Common myeloid progenitor, CD34-positive (primary cell): ENCODE measurements around the gene APOL5.
A peak's percentile ranks its signal among the peaks of the same experiment; 100 is the strongest.
"Not testable (repeated sequence)": the region's sequence is repeated elsewhere in the genome, so short reads cannot be mapped to it uniquely, and the experiment has no call there.

Experiments
- CTCF ChIA-PET: fragments of 350-600 bp; sonication (Branson Sonifier 250); formaldehyde crosslinking; loops from one replicate; lab custom pipeline; 2021; ENCODE audit warnings: antibody characterized with exemption; lab: Charles Lee
- POLR2A ChIA-PET: fragments of 350-600 bp; sonication (Branson Sonifier 250); formaldehyde crosslinking; loops from one replicate; lab custom pipeline; 2021; ENCODE audit warnings: antibody characterized with exemption; lab: Charles Lee
- DNase-seq, 3 donors: peaks; one replicate each; pipeline versions ENCODE4 v3.0.0 to v3.0.0-alpha.2; 2013
- H3K27ac ChIP-seq, 2 experiments: 1 replicate in 1 of 2; 2 replicates in 1 of 2; pipeline ENCODE4 v1.7.0; 2013; ENCODE audit warnings: inconsistent platforms in 2 of 2, low read length in 2 of 2, mild to moderate bottlenecking in 2 of 2, low read depth in 1 of 2, moderate library complexity in 1 of 2; ENCODE audit not compliant: severe bottlenecking in 2 of 2, insufficient read depth in 1 of 2, poor library complexity in 1 of 2
- H3K27me3 ChIP-seq, 5 experiments: replicated peaks in 2 of 5; 1 replicate in 3 of 5; 2 replicates in 2 of 5; pipeline versions ENCODE4 v1.6.1 to v1.7.0; 2013; ENCODE audit warnings: low read length in 4 of 5, mild to moderate bottlenecking in 2 of 5, moderate library complexity in 2 of 5, inconsistent platforms in 1 of 5; ENCODE audit not compliant: insufficient read depth in 5 of 5, control insufficient read depth in 4 of 5
- H3K36me3 ChIP-seq, 4 experiments: 1 replicate in 2 of 4; 2 replicates in 2 of 4; pipeline versions ENCODE4 v1.6.1 to v1.7.0; 2013; ENCODE audit warnings: low read length in 3 of 4, control low read depth in 1 of 4, mild to moderate bottlenecking in 1 of 4; ENCODE audit not compliant: control insufficient read depth in 4 of 4, insufficient read depth in 4 of 4
- H3K4me1 ChIP-seq, 4 experiments: 1 replicate in 3 of 4; 2 replicates in 1 of 4; pipeline versions ENCODE4 v1.6.1 to v1.7.1; 2013; ENCODE audit warnings: low read length in 3 of 4, mild to moderate bottlenecking in 3 of 4, control low read depth in 1 of 4, inconsistent platforms in 1 of 4, moderate library complexity in 1 of 4; ENCODE audit not compliant: control insufficient read depth in 4 of 4, insufficient read depth in 4 of 4; ENCODE audit errors: control extremely low read depth in 1 of 4
- H3K4me3 ChIP-seq, 7 experiments: 1 replicate in 4 of 7; 2 replicates in 3 of 7; pipeline versions ENCODE4 v1.5.1 to v1.7.0; 2013; ENCODE audit warnings: mild to moderate bottlenecking in 7 of 7, low read length in 6 of 7, moderate library complexity in 6 of 7, inconsistent platforms in 2 of 7, low read depth in 2 of 7, control low read depth in 1 of 7; ENCODE audit not compliant: insufficient read depth in 4 of 7, control insufficient read depth in 1 of 7; ENCODE audit errors: extremely low read depth in 1 of 7
- H3K9me3 ChIP-seq, 5 experiments: 1 replicate in 4 of 5; 2 replicates in 1 of 5; pipeline versions ENCODE4 v1.6.1 to v1.7.1; 2013; ENCODE audit warnings: low read length in 4 of 5, mild to moderate bottlenecking in 2 of 5, inconsistent platforms in 1 of 5, low read depth in 1 of 5, moderate library complexity in 1 of 5; ENCODE audit not compliant: control insufficient read depth in 4 of 5, insufficient read depth in 2 of 5; ENCODE audit errors: control extremely low read depth in 1 of 5
- WGBS: methylation state at CpG from one replicate; pipeline ENCODE4 v1.1.5; 2013; ENCODE audit not compliant: insufficient coverage; 5-methylcytosine and 5-hydroxymethylcytosine counted together

APOL5 gene

GRCh38 chr22:35690001-35690400 is 27.7 kb upstream of the APOL5 start:
- Histone ChIP-seq H3K4me1 (no peaks in the 10 kb centered on the region), H3K27me3 (no peaks in the 10 kb centered on the region), H3K27ac (no peak overlapping the region), H3K36me3 (no peaks in the 10 kb centered on the region), H3K4me3 (no peak overlapping the region), H3K9me3 (peaks cover 0 to 2% (median 0%) of the 10 kb centered on the region in 5 experiments)
- WGBS = no CpG with 5 or more reads among the region's 1 CpG
- POLR2A ChIA-PET = no interaction called here
- CTCF ChIA-PET = no interaction called here
- no peak for DNase-seq

DNA sequence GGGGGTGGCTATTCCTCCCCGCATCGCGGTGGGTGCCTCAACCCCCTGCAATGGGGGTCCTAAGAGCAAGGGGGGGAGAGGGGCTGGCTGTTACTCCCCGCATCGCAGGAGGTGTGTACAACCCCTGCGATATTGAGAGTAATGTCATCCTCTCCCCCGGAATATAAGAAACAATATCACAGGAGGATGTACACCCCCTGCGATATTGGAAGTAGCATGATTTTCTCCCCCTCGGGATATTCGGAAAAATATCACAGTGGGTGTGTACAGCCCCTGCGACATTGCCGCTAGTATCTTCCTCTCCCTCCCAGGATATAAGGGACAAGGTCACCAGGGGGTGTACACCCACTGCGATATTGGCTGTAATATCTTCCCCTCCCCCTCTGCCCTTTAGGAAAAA is 22.5 kb upstream of the APOL5 start:
- no peak overlapping the region for H3K27ac ChIP-seq

DNA sequence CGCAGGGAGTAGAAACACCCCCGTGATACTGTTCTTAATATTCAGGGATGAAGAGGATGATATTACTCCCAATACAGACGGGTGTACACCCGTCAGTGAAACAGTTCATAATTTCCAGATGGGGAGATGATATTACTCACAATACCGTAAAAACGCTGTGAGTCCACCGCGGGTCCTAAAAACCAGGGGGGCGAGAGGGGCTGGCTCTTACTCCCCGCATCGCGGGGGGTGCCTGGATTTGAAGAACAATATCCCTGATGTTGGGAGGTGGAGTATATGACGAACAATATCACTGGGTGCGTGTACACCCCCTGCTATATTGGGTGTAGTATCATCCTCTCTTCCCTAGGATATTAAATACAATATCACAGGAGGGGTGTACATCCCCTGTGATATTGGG is 20.5 kb upstream of the APOL5 start:
- peak in 2 of 3 donors; percentile 57 to 60 for DNase-seq
- Histone ChIP-seq H3K9me3 (peaks cover 0 to 5% (median 0%) of the 10 kb centered on the region in 5 experiments), H3K4me3 (no peak overlapping the region), H3K36me3 (no peaks in the 10 kb centered on the region), H3K27ac (no peak overlapping the region), H3K27me3 (no peaks in the 10 kb centered on the region), H3K4me1 (no peaks in the 10 kb centered on the region)
- POLR2A ChIA-PET = no interaction called here
- WGBS = 86% methylated on average over 6 of the region's 14 CpGs
- CTCF ChIA-PET = no interaction called here

More for the DNA sequence above, 22.5 kb upstream of the APOL5 start:
- Histone ChIP-seq H3K27me3 (no peaks in the 10 kb centered on the region), H3K4me3 (no peak overlapping the region), H3K9me3 (peaks cover 0 to 5% (median 0%) of the 10 kb centered on the region in 5 experiments), H3K36me3 (no peaks in the 10 kb centered on the region), H3K4me1 (no peaks in the 10 kb centered on the region)
- no peak for DNase-seq
- 94% methylated on average over 8 of the region's 13 CpGs for WGBS
- CTCF ChIA-PET = no interaction called here
- POLR2A ChIA-PET = no interaction called here

DNA sequence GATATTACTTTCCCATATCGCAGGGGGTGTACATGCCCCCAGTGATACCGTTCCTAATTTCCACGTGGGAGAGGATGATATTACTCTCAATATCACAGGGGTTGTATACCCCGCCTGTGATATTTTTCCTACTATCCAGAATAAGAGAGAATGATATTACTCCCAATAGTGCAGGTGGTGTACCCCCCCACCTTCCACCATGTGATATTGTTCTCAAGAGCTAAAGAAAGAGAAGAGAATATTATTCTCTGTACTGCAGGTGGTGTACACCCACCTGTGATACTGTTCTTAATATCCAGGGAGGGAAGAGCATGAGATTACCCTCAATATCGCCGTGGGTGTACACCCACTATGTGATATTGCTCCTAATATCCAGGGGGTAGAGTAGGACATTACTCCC is 17.8 kb upstream of the APOL5 start:
- WGBS = no CpG with 5 or more reads among the region's 6 CpGs
- H3K27ac ChIP-seq, CTCF ChIA-PET, H3K4me1 ChIP-seq, H3K36me3 ChIP-seq, H3K9me3 ChIP-seq, POLR2A ChIA-PET, H3K27me3 ChIP-seq, H3K4me3 ChIP-seq: not testable (repeated sequence)
- peak in 2 of 3 donors; percentile 42 to 53 for DNase-seq

- no peak for DNase-seq
- no peak overlapping the region for H3K27ac ChIP-seq
- H3K4me3 ChIP-seq = no peak overlapping the region
- no peaks in the 10 kb centered on the region for H3K36me3 ChIP-seq
- H3K4me1 ChIP-seq = no peaks in the 10 kb centered on the region
- H3K27me3 ChIP-seq = no peaks in the 10 kb centered on the region
- POLR2A ChIA-PET = no interaction called here
- no peaks in the 10 kb centered on the region for H3K9me3 ChIP-seq
- 98% methylated on average over 7 of the region's 7 CpGs for WGBS
- CTCF ChIA-PET = no interaction called here
Measured at GRCh38 chr22:35703861-35704584, 13.6 kb upstream of the APOL5 start.

- CTCF ChIA-PET = no interaction called here
- no peak for DNase-seq
- Histone ChIP-seq H3K27ac (no peak overlapping the region), H3K4me1 (no peaks in the 10 kb centered on the region), H3K4me3 (no peak overlapping the region), H3K27me3 (no peaks in the 10 kb centered on the region), H3K36me3 (no peaks in the 10 kb centered on the region), H3K9me3 (no peaks in the 10 kb centered on the region)
- POLR2A ChIA-PET = no interaction called here
- WGBS = 100% methylated on average over 1 of the region's 3 CpGs
Measured at GRCh38 chr22:35705141-35705540, 12.5 kb upstream of the APOL5 start.

GRCh38 chr22:35708453-35708852 is 9.2 kb upstream of the APOL5 start:
- H3K27ac ChIP-seq = no peak overlapping the region
- H3K9me3 ChIP-seq = peaks cover 0 to 6% (median 2%) of the 10 kb centered on the region in 5 experiments
- no peaks in the 10 kb centered on the region for H3K36me3 ChIP-seq
- no peak for DNase-seq
- no peaks in the 10 kb centered on the region for H3K4me1 ChIP-seq
- ChIA-PET CTCF (no interaction called here), POLR2A (no interaction called here)
- 95% methylated on average over 6 of the region's 7 CpGs for WGBS
- H3K4me3 ChIP-seq = no peak overlapping the region
- no peaks in the 10 kb centered on the region for H3K27me3 ChIP-seq
